GM18508 (cell line): ENCODE data around the gene RERG.

Experiments
- ATAC-seq: cut with Tn5 transposase; IDR thresholded peaks from one replicate; pipeline ENCODE4 v1.9.1; 2021; ENCODE audit warnings: moderate number of reproducible peaks; ENCODE audit not compliant: insufficient read depth, unreplicated experiment

Gene RERG

GRCh38 chr12:15194456-15195368 is 26.5 kb downstream of the RERG start:
- no peak for ATAC-seq

GRCh38 chr12:15193946-15194345 is 27.3 kb downstream of the RERG start:
- ATAC-seq, result no peak

DNA sequence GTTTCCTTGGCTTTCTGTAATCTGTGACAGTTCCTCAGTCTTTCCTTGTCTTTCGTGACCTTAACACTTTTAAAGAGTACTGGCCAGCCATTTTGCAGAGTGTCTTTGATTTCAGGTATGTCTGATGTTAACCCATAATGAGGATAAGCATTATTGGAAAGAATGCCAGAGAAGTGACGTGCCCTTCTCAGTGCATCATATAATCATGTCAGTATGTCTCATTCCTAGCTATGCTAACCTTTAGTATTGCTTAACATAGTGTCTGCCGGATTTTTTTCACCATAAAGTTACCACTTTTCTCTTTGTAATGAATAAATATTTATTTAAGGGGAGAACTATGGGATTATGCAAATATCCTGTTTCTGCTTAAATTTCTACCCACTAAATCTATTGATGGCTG is 28.5 kb downstream of the RERG start:
- no peak for ATAC-seq

- no peak for ATAC-seq
Measured at GRCh38 chr12:15188127-15188526, 33.1 kb downstream of the RERG start.

GRCh38 chr12:15186597-15186996 is 34.6 kb downstream of the RERG start:
- no peak for ATAC-seq

DNA sequence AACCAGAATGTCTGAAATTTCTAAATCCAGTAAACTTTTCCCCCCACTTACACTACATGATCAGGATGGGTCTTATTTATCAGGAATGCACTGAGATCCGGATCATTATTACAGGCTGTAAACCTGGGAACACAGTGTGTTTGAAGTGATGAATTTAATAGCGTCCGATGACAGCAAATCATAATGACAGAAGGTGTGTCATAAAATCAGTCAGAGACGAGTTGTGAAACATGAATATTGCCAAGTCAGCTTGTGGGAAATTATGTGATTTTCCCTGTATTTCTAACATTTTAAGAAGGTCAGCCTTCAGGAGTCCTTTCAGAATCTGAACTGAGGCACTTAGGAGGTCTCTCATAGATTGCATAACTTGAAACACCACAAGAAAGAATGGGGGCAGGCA is 36.7 kb downstream of the RERG start:
- ATAC-seq, result no peak

GRCh38 chr12:15183821-15184220 is 37.4 kb downstream of the RERG start:
- no peak for ATAC-seq

- no peak for ATAC-seq
Measured at GRCh38 chr12:15181017-15181683, 40.1 kb downstream of the RERG start.

DNA sequence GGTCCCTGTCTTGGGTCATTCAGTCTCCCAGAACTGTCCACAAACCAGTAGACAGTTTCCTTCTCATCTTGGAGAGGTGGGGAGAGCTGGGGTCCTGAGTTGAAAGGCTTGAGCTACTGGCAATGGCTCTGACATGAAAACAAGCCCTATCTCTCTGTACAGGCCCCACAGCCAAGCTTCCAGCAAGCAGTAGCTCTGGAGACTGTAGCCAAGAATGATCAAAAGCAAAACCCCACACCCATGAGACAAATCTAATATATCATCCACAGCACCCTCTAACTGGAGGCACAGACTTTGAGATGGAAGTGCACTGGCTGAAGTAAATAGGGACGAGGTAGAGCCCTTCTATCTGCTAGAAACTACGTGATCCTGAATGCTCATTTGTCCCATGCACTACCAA is 40.9 kb downstream of the RERG start:
- ATAC-seq, result no peak

DNA sequence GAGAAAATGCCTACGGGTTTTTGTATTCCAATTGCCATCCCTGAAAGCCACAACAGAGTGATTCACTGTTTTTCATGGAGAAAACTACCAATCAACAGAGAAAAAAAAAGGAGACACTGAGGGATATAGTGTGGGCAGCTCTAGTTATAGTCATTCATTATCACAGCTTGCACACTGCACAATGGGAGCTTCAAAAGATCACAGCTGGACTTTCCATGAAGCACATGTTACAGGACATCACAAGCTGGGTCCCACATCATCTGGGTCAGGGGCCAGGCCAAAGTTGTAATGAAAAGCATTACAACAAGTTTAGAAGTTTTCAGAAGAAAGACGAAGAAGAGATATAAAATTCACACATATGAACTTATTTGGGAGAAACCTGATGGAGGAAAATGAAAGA is 41.5 kb downstream of the RERG start:
- no peak for ATAC-seq

DNA sequence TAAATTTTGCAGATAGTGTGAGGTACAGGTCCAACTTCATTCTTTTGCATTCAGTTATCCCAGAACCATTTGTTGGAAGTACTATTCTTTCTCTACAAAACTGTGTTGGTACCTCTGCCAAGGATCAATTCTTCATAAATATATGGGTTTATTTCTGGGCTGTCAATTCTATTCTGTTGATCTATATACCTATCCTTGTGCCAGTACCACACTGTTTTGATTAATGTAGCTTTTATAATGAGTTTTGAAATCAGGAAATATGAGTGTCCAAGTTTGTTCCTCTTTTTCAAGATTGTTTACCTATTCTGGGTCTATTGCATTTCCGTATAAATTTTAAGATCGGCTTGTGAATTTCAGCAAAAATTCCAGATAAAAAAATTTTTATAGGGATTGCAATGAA is 48.1 kb downstream of the RERG start:
- no peak for ATAC-seq

GRCh38 chr12:15172060-15172822 is 49.0 kb downstream of the RERG start:
- ATAC-seq, result no peak

GRCh38 chr12:15171012-15171655 is 50.1 kb downstream of the RERG start:
- no peak for ATAC-seq

DNA sequence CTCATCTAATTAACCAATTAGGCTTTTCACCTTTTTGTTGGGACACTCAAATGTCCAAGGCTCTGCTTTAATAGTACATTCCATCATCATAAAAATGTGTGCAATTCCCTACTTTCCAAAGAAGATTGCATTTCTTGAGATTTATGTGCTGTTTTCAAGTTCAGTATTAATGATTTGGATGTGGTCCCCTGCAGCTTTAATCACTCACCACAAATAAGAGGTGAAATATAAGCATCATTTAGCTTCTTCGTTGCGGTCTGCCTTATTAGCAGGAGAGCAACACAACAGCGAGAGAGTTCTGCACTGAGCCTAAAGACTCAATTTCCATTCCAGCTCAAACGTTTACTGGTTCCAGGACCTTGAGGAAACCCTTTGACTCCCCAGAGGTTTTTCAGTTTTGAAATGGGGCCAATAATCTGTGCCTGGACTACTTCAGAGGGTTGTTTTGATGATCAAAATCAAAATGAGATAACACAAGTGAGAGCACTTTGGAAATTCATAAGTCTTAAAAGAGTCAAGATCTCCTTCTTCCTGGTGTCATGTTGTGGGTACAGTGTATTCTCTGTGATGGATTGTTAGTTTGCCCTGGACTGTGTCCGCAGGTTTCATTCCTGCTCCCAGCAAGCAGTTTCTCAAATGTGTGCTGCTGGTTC is 53.1 kb downstream of the RERG start:
- ATAC-seq, result no peak

DNA sequence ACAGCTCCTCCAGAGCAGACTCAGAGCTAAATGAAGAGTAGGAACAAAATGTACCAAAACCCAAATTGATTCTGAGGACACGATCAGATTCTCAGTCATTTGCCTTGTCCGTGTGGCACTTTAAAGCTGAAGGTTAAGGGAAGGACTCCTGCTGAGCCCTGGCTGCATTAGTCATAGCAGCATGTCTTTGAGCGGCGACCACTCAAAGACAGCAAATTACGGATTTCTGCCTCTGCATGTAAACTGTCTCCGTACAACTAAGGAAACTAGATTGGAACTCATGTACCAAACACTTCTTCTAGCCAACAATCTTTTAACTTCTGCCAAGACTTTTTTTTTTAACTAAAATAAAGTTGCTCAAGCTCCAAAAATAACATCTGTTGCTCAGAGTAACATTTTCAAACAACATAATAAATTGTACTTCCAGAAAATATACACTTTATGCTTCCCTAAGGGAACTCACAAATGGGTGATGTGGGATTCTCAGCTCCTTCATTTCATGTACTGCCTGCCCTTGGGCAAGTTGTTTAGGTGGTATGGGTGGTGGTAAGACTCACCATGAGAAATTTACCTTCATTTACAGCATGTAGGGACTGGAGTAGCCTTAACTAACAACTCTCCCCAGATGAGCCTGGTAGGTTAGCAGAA is 56.1 kb downstream of the RERG start:
- no peak for ATAC-seq

- no peak for ATAC-seq
Measured at GRCh38 chr12:15163030-15163976, 57.9 kb downstream of the RERG start.

- ATAC-seq, result no peak
Measured at GRCh38 chr12:15158083-15158482, 63.1 kb downstream of the RERG start.

DNA sequence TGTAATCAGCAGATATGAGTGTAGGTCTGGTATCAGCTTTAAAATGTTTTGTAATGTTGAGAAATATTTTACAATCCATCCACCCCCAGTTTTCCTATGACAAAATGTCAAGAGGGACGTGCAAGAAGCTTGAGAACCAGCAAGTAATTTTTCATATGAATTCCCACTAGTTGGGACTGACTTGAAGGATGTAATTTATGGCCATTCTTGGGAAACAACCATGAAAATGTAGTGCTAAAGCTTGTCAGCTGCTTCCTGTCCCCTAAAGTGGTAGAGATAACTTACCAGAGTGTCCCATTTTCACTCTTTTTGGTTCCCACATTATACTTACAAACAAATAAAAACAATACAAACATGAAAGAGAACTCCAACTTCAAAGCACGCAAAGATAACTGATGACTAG is 63.9 kb downstream of the RERG start:
- ATAC-seq, result no peak
